H1 (cell line): ENCODE results near the gene PEX14. TPM values are rescaled to one million over a fixed set of nuclear protein-coding genes. Genes with fewer than 3 reads are reported as not detected.

Experiments used
- NRF1 ChIP-seq: IDR thresholded peaks from 2 replicates; pipeline ENCODE4 v1.6.1; 2011; ENCODE audit warnings: mild to moderate bottlenecking, low read depth, low read length, improper control_type of control experiment
- polyA plus RNA-seq, 7 experiments: library from polyadenylated mRNA; depleted of rRNA in 3 of 7; stranded (reverse) in 5 of 7; unstranded in 2 of 7; fragments of >200 nt in 5 of 7; fragments of 200-250 nt in 2 of 7; gene quantifications; 1 replicate in 5 of 7; 2 replicates in 1 of 7; 4 replicates in 1 of 7; pipeline versions ENCODE4 v1.2.1 to v1.2.3, GENCODE V29; 2011 to 2013; ENCODE audit warnings: missing spikeins in 2 of 7, mixed read lengths in 2 of 7
- total RNA-seq: library from RNA; stranded (reverse); fragmentation: NEBNext Ultra II Directional; extraction: Animal tissue kit (Norgen Biotek cat#: 25700); gene quantifications from 2 replicates; pipeline ENCODE4 v1.2.1, GENCODE V29; 2021

Gene PEX14
- total and polyA plus RNA-seq, 2 of the 8 experiments (the other 6 are each of a cell fraction or from before 2014, with no cell fraction given), result 13.0 to 19.8 TPM

DNA sequence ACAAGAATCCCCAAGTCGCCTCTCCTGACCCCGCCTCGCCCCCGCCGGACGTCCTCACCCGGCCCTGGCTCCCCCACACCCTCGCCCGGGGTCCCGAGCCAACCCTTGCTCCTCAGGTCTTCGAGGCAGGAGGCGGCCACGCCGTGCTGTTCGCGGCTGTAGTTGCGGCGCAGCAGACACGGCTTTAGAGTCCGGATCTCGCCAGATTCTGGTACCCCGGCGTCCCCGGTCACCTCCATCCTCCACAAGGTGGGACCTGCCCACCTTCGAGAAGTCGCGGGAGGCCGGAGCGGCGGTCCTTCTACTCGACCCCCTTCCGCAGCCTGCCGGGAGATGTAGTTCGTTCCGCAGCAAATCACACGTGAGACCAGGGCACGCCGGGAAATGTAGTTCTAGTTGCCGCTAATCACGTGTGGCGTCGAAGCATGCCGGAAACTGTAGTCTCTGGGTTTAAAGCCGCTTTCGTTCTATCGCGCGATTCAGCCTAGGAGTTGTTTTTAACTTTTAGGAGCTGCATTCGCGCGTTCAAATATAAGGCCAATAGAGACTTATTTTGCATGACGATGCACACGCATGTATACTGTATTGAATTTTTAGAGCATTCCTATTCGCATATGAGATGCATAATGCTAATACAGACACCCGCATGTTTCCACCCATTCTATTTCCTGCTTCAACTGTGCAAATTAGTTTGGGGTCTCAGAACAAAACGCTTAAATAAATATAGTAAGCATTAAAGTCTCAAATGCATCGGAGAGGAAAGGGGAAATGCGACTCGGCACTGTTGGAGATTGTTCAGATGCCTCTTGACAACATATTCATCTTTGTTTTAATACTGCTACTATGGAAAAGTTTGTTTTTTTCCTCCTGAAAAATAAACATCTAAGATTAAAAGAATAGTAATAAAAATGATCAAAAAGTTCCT lies 2.3 kb upstream of the PEX14 start, which contains the start of gene DFFA (continued):
- no peak for TF ChIP-seq NRF1
